ENCODE measurements around the gene CLIC3.
"Not testable (repeated sequence)": the region's sequence is repeated elsewhere in the genome, so short reads cannot be mapped to it uniquely, and the experiment has no call there.

Gene CLIC3

GRCh38 chr9:137034039-137034708 lies 37.8 kb upstream of the CLIC3 start:
- DNase-seq: no peak
- Histone ChIP-seq H3K27ac (no peak overlapping the region), H3K4me3 (ENCODE audit: low read depth, low read length) (no peak overlapping the region), H3K27me3 (replicated peaks) (no peaks in the 10 kb centered on the region), H3K36me3 (replicated peaks) (peaks cover 7% of the 10 kb centered on the region)
- no peak for TF ChIP-seq CTCF (IDR thresholded peaks at IDR 0.05; ENCODE audit: low read depth, low read length, missing control alignments)
- in situ Hi-C loops (cut with HindIII; ENCODE audit: low pct_ligation_motif_present, low sequenced_read_pairs): loop anchor here (25.0 kb wide), 2 partner anchors 97 to 222 kb away; partner anchors contain the start of genes C8G, FBXW5 and RABL6

- DNase-seq; H3K27me3 ChIP-seq (replicated peaks); H3K36me3 ChIP-seq (replicated peaks); H3K27ac ChIP-seq; H3K4me3 ChIP-seq (ENCODE audit: low read depth, low read length): not testable (repeated sequence)
- in situ Hi-C loops (cut with HindIII; ENCODE audit: low pct_ligation_motif_present, low sequenced_read_pairs): loop anchor here (25.0 kb wide), 2 partner anchors 96 to 221 kb away; partner anchors contain the start of genes C8G, FBXW5 and RABL6
Measured at GRCh38 chr9:137033481-137033880, 37.1 kb upstream of the CLIC3 start.

- in situ Hi-C loops (cut with HindIII; ENCODE audit: low pct_ligation_motif_present, low sequenced_read_pairs): loop anchor here (25.0 kb wide), 2 partner anchors 96 to 221 kb away; partner anchors contain the start of genes C8G, FBXW5 and RABL6
- no peak for DNase-seq
- no peak for TF ChIP-seq CTCF (IDR thresholded peaks at IDR 0.05; ENCODE audit: low read depth, low read length, missing control alignments)
- H3K36me3 ChIP-seq (replicated peaks): no peaks in the 10 kb centered on the region
- H3K4me3 ChIP-seq (ENCODE audit: low read depth, low read length): no peak overlapping the region
- H3K27me3 ChIP-seq (replicated peaks): no peaks in the 10 kb centered on the region
- no peak overlapping the region for H3K27ac ChIP-seq
Measured at GRCh38 chr9:137032858-137033257, 36.5 kb upstream of the CLIC3 start.

GRCh38 chr9:137031904-137032640 lies 35.7 kb upstream of the CLIC3 start, which contains the start of gene FUT7:
Gene FUT7 (minus strand): TSS chr9:137032088. CDS start chr9:137031991, 97 bp downstream.
- H3K27ac ChIP-seq: no peak within 1 kb of the TSS
- H3K27me3 ChIP-seq (replicated peaks): no peaks in the 10 kb centered on the region
- DNase-seq: no peak
- no peak for TF ChIP-seq CTCF (IDR thresholded peaks at IDR 0.05; ENCODE audit: low read depth, low read length, missing control alignments)
- no peaks in the 10 kb centered on the region for H3K36me3 ChIP-seq (replicated peaks)
- H3K4me3 ChIP-seq (ENCODE audit: low read depth, low read length): no peak within 1 kb of the TSS
- in situ Hi-C loops (cut with HindIII; ENCODE audit: low pct_ligation_motif_present, low sequenced_read_pairs): loop anchor here (25.0 kb wide), 2 partner anchors 95 to 220 kb away; partner anchors contain the start of genes C8G, FBXW5 and RABL6

- Histone ChIP-seq H3K36me3 (replicated peaks) (no peaks in the 10 kb centered on the region), H3K4me3 (ENCODE audit: low read depth, low read length) (no peak overlapping the region), H3K27ac (no peak overlapping the region), H3K27me3 (replicated peaks) (no peaks in the 10 kb centered on the region)
- TF ChIP-seq CTCF (IDR thresholded peaks at IDR 0.05; ENCODE audit: low read depth, low read length, missing control alignments): no peak
- in situ Hi-C loops (cut with HindIII; ENCODE audit: low pct_ligation_motif_present, low sequenced_read_pairs): loop anchor here (25.0 kb wide), 2 partner anchors 94 to 219 kb away; partner anchors contain the start of genes C8G, FBXW5 and RABL6
- DNase-seq: no peak
Measured at GRCh38 chr9:137030538-137031527, 34.5 kb upstream of the CLIC3 start.

Measured in brain microvascular endothelial cell (primary cell).